ENCODE results near the gene STX7. TPM values are rescaled to one million over a fixed set of nuclear protein-coding genes. Genes with fewer than 3 reads are reported as not detected.

Gene STX7
- total RNA-seq, 1 donor from 2014 or later: 53.3 TPM

GRCh38 chr6:132443206-132443605, 69.7 kb downstream of the STX7 start:
- DNase-seq (ENCODE audit: low spot score): no peak
- intact Hi-C loops (cut with DNase I): no loop called here

GRCh38 chr6:132430110-132430509, 82.8 kb downstream of the STX7 start:
- intact Hi-C loops (cut with DNase I): no loop called here
- no peak for DNase-seq (ENCODE audit: low spot score)

GRCh38 chr6:132425176-132425575, 87.7 kb downstream of the STX7 start:
- no peak for DNase-seq (ENCODE audit: low spot score)
- intact Hi-C loops (cut with DNase I): no loop called here

DNA sequence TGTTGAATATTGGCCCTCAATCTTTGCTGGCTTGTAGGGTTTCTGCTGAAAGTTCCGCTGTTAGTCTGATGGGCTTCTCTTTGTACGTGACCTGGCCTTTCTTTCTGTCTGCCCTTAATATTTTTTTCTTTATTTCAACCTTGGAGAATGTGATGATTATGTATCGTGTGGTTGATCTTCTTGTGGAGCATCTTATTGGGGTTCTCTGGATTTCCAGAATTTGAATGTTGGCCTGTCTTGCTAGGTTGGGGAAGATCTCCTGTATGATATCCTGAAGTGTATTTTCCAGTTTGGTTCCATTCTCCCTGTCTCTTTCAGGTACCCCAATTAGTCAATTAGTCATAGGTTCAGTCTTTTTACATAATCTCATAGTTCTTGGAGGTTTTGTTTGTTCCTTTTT, 89.1 kb downstream of the STX7 start:
- no peak for DNase-seq (ENCODE audit: low spot score)
- intact Hi-C loops (cut with DNase I): no loop called here

- DNase-seq (ENCODE audit: low spot score): no peak
- intact Hi-C loops (cut with DNase I): no loop called here
These were observed 94.5 kb downstream of the STX7 start for GRCh38 chr6:132418235-132418965.

- intact Hi-C loops (cut with DNase I): no loop called here
- no peak for DNase-seq (ENCODE audit: low spot score)
These were observed 98.2 kb downstream of the STX7 start for GRCh38 chr6:132414761-132415160.

DNA sequence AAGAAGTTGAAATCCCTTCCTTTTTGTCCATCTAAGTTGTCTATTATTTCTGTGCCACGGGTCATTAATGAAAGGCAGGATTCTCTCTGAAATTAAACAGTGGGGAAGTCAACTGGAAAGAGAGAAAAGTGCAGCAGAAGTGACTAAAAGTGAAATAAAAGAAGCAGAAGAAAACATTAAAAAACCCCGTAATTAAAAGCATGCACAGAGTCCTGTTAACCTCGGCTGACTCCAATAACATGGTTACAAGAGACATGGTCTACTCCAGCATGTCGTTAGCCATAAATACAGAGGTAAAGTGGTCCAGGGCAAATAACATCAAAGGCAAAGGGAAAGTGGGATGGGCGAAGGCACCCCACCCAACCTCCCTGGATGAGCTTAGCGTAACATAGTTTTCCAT, 98.6 kb downstream of the STX7 start:
- intact Hi-C loops (cut with DNase I): no loop called here
- no peak for DNase-seq (ENCODE audit: low spot score)

GRCh38 chr6:132413499-132413802, 99.5 kb downstream of the STX7 start:
- intact Hi-C loops (cut with DNase I): no loop called here
- DNase-seq (ENCODE audit: low spot score): no peak

GRCh38 chr6:132412656-132413498, 100.0 kb downstream of the STX7 start:
- DNase-seq (ENCODE audit: low spot score): no peak
- intact Hi-C loops (cut with DNase I): no loop called here

- no peak for DNase-seq (ENCODE audit: low spot score)
- intact Hi-C loops (cut with DNase I): no loop called here
These were observed 101.6 kb downstream of the STX7 start for GRCh38 chr6:132411296-132411695.

DNA sequence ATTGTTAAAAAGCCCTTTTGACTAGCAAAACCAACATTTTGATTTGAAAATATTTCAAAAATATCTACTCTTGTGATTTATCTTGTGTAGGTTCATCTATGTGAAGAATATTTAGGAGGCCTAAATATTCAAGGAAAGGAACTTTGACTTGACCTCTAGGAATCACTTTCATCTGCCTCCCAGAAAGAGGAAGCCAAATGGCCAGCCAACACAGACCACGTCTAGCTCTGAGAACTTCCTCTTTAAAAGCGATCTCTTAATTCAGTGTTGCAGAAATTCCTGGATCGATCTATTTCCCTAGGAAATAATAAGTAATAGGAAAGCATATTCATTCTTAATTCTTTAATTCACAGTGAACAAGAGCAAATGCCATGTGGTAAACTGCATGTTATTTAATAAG, 102.1 kb downstream of the STX7 start:
- intact Hi-C loops (cut with DNase I): no loop called here
- DNase-seq (ENCODE audit: low spot score): no peak

GRCh38 chr6:132405143-132405915, 107.6 kb downstream of the STX7 start:
- intact Hi-C loops (cut with DNase I): no loop called here
- DNase-seq (ENCODE audit: low spot score): no peak

GRCh38 chr6:132404736-132405135, 108.2 kb downstream of the STX7 start:
- intact Hi-C loops (cut with DNase I): no loop called here
- no peak for DNase-seq (ENCODE audit: low spot score)

- intact Hi-C loops (cut with DNase I): no loop called here
- no peak for DNase-seq (ENCODE audit: low spot score)
These were observed 108.6 kb downstream of the STX7 start for GRCh38 chr6:132404330-132404729.

- intact Hi-C loops (cut with DNase I): no loop called here
- no peak for DNase-seq (ENCODE audit: low spot score)
These were observed 111.2 kb downstream of the STX7 start for GRCh38 chr6:132401618-132402285.

DNA sequence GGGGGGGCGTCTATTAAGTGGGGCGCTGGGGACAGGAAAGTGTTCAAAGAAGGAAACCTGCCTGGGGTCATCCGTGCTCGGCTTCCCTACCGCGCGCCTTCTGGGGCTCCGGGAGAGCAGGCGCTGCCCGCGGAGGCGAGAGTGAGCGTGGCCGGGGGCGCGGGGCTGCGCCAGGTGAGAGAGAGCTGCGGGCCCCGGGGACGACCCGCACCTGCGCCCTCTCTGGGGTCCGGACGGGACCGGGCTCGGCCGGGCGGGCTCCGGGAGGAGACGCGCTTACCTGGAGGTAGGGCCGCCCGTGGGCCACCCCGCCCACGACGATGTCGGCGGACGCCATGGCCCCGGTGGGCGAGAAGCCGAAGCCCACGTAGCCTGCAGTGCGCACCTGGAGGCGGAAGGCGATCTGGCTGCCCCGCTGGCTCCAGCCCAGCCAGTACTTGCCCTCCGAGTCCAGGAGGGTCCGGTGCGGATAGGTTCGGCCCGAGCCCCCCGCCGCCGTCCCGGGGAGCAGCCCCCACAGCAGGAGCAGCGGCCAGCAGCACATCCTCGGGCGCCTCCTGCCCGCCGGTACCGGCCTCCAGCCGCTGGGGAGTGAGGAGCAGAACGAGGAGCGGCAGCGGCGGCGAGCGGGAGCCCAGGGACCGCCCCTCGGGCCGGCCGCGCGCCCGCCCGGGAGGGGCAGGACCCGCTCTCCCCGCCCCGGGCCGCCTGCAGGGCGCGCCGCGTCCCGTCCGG, 111.9 kb downstream of the STX7 start, which contains the start of gene MOXD1:
Gene MOXD1, minus strand, starts transcription at position 593 of the 735 bp plus-strand sequence. Its CDS starts 49 bp downstream, at position 544.
- peak; percentile 73 for DNase-seq (ENCODE audit: low spot score)
- intact Hi-C loops (cut with DNase I): no loop called here

- no peak for DNase-seq (ENCODE audit: low spot score)
- intact Hi-C loops (cut with DNase I): no loop called here
These were observed 112.4 kb downstream of the STX7 start for GRCh38 chr6:132400555-132400882.

- no peak for DNase-seq (ENCODE audit: low spot score)
These were observed 113.4 kb downstream of the STX7 start for GRCh38 chr6:132399376-132400074.

More at GRCh38 chr6:132399376-132400074, 113.4 kb downstream of the STX7 start:
- intact Hi-C loops (cut with DNase I): loop anchor here (10.0 kb wide), 1 partner anchor 85 kb away; no protein-coding TSS in a partner anchor

Data from cardiac septum (tissue), 1 donor.